DOHH2 (cell line): ENCODE results near the gene AFF1.

Experiments used
- H3F3A ChIP-seq: fragments of 200-600 bp; sonication (generic), shearing (Covaris generic); 2 replicates; pipeline ENCODE4 v1.6.0; 2016; ENCODE audit warnings: antibody characterized with exemption, mild to moderate bottlenecking; ENCODE audit not compliant: control insufficient read depth, insufficient read depth
- H3K27ac ChIP-seq: fragments of 200-600 bp; sonication (generic); 2 replicates; pipeline ENCODE4 v1.5.1; 2014; ENCODE audit warnings: low read depth, mild to moderate bottlenecking, low read length, moderate library complexity
- H3K27me3 ChIP-seq: fragments of 200-600 bp; sonication (generic); 2 replicates; pipeline ENCODE4 v1.6.1; 2014; ENCODE audit warnings: mild to moderate bottlenecking, low read length, mixed read lengths; ENCODE audit not compliant: control insufficient read depth
- H3K36me3 ChIP-seq: fragments of 200-600 bp; sonication (generic); 2 replicates; pipeline ENCODE4 v1.6.1; 2014; ENCODE audit warnings: mild to moderate bottlenecking, low read length, moderate library complexity, mixed read lengths; ENCODE audit not compliant: control insufficient read depth
- H3K4me1 ChIP-seq: fragments of 200-600 bp; sonication (generic); 2 replicates; pipeline ENCODE4 v1.6.1; 2014; ENCODE audit warnings: mild to moderate bottlenecking, low read length, mixed read lengths; ENCODE audit not compliant: control insufficient read depth
- H3K4me2 ChIP-seq: fragments of 200-600 bp; sonication (generic); 2 replicates; pipeline ENCODE4 v1.6.0; 2014; ENCODE audit warnings: mild to moderate bottlenecking, low read length, moderate library complexity
- H3K4me3 ChIP-seq: fragments of 200-600 bp; sonication (generic); 2 replicates; pipeline ENCODE4 v1.5.1; 2014; ENCODE audit warnings: mild to moderate bottlenecking, low read length, mixed read lengths
- H3K79me2 ChIP-seq: fragments of 200-600 bp; sonication (generic); 2 replicates; pipeline ENCODE4 v1.6.1; 2014; ENCODE audit warnings: mild to moderate bottlenecking, low read length, mixed read lengths; ENCODE audit not compliant: control insufficient read depth
- H3K9me2 ChIP-seq: fragments of 200-600 bp; sonication (generic); replicated peaks from 2 replicates; pipeline ENCODE4 v1.6.1; 2014; ENCODE audit warnings: mild to moderate bottlenecking, low read length, mixed read lengths; ENCODE audit not compliant: control insufficient read depth
- H3K9me3 ChIP-seq: fragments of 200-600 bp; sonication (generic); 2 replicates; pipeline ENCODE4 v1.6.1; 2014; ENCODE audit warnings: antibody characterized with exemption, low read length, mixed read lengths; ENCODE audit not compliant: control insufficient read depth, insufficient read depth
- H4K20me1 ChIP-seq: fragments of 200-600 bp; sonication (generic); 2 replicates; pipeline ENCODE4 v1.6.0; 2014; ENCODE audit warnings: low read depth, mild to moderate bottlenecking, antibody characterized with exemption, low read length, moderate library complexity; ENCODE audit not compliant: control insufficient read depth, insufficient read depth
- EZH2phosphoT487 ChIP-seq: fragments of 200-600 bp; sonication (generic); IDR thresholded peaks from 2 replicates; pipeline ENCODE4 v1.6.1; 2017; ENCODE audit warnings: borderline replicate concordance, mild to moderate bottlenecking, antibody characterized with exemption, low read length, moderate library complexity, mixed read lengths
- TF ChIP-seq, protein P1 (sequence below): fragments of 200-600 bp; sonication (generic); IDR thresholded peaks from one replicate; pipeline ENCODE4 v1.5.1; 2014; ENCODE audit warnings: antibody characterized with exemption, mild to moderate bottlenecking, low read depth, low read length; ENCODE audit not compliant: poor library complexity, severe bottlenecking

AFF1 gene

DNA sequence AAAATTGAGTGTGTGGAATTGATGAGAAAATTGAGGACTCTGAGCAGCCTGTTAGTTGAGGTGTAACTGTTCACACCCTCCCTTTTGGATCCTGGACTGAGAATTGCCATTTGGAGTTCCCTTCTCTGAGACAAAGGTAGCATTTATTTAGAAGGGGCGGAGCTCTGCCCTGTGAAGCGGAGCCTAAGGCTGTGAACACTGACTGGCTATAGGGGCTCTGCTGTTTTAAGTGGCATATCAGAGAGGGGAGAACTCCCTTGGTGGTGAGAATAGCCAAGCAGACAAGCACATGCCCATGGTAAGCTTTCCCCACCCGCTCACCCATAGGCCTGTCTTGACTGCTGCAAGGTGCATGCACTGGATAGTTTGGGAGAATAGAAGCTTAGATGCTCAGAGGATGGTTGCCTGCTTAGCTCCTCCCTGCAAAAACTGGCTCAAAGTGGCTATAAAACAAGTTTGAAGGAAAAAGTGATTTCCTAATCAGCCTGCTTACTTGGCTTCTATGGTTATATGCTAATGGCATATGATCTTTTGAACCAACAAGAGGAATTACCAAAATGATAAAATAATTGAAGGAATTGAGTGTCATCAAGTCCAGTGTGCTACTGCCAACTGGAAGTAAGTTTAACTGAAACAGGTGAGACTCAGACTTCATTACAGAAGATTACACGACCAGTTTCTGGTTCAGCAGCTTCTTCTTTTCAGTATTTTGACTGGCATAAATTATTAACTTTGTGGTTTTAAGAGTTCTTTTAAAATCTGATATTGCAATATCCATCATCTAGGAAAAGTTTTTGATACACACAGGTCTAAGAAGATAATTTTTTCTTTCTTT, 108.4 kb downstream of the AFF1 start:
- peaks cover 4% of the 10 kb centered on the region; the same call in 1 of the 2 replicates for H3F3A ChIP-seq
- H4K20me1 ChIP-seq, result no peaks in the 10 kb centered on the region
- no peak for TF ChIP-seq EZH2phosphoT487
- TF ChIP-seq, protein P1, sequence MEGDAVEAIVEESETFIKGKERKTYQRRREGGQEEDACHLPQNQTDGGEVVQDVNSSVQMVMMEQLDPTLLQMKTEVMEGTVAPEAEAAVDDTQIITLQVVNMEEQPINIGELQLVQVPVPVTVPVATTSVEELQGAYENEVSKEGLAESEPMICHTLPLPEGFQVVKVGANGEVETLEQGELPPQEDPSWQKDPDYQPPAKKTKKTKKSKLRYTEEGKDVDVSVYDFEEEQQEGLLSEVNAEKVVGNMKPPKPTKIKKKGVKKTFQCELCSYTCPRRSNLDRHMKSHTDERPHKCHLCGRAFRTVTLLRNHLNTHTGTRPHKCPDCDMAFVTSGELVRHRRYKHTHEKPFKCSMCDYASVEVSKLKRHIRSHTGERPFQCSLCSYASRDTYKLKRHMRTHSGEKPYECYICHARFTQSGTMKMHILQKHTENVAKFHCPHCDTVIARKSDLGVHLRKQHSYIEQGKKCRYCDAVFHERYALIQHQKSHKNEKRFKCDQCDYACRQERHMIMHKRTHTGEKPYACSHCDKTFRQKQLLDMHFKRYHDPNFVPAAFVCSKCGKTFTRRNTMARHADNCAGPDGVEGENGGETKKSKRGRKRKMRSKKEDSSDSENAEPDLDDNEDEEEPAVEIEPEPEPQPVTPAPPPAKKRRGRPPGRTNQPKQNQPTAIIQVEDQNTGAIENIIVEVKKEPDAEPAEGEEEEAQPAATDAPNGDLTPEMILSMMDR, result no peak
- peaks cover 28% of the 10 kb centered on the region for H3K79me2 ChIP-seq
- peaks cover 5% of the 10 kb centered on the region; the same call in 1 of the 2 replicates for H3K36me3 ChIP-seq
- H3K9me3 ChIP-seq, result no peaks in the 10 kb centered on the region
- no peaks in the 10 kb centered on the region for H3K9me2 ChIP-seq
- H3K27ac ChIP-seq, result no peak overlapping the region
- no peaks in the 10 kb centered on the region for H3K27me3 ChIP-seq
- H3K4me1 ChIP-seq, result peaks cover 27% of the 10 kb centered on the region
- H3K4me3 ChIP-seq, result no peak overlapping the region
- H3K4me2 ChIP-seq, result no peak overlapping the region

GRCh38 chr4:87044511-87045233, 109.9 kb downstream of the AFF1 start:
- no peaks in the 10 kb centered on the region for H4K20me1 ChIP-seq

GRCh38 chr4:87045234-87045558, 110.4 kb downstream of the AFF1 start:
- peaks cover 15% of the 10 kb centered on the region for H3K4me1 ChIP-seq
- H3K4me2 ChIP-seq, result no peak overlapping the region
- no peaks in the 10 kb centered on the region for H3K9me2 ChIP-seq
- H3F3A ChIP-seq, result 0 out of 2 replicates have a peak, but pooled peaks cover 4% of the 10 kb centered on the region
- H3K27ac ChIP-seq, result no peak overlapping the region
- peaks cover 12% of the 10 kb centered on the region for H3K79me2 ChIP-seq
- H3K9me3 ChIP-seq, result no peaks in the 10 kb centered on the region
- no peak overlapping the region for H3K4me3 ChIP-seq
- H4K20me1 ChIP-seq, result no peaks in the 10 kb centered on the region
- peaks cover 5% of the 10 kb centered on the region; the same call in 1 of the 2 replicates for H3K36me3 ChIP-seq
- TF ChIP-seq, protein P1, result no peak
- no peak for TF ChIP-seq EZH2phosphoT487
- no peaks in the 10 kb centered on the region for H3K27me3 ChIP-seq

More at GRCh38 chr4:87044511-87045233, 109.9 kb downstream of the AFF1 start:
- Histone ChIP-seq H3K4me3 (no peak overlapping the region), H3F3A (0 out of 2 replicates have a peak, but pooled peaks cover 4% of the 10 kb centered on the region), H3K9me2 (no peaks in the 10 kb centered on the region), H3K27ac (no peak overlapping the region), H3K79me2 (peaks cover 15% of the 10 kb centered on the region), H3K4me1 (peaks cover 15% of the 10 kb centered on the region), H3K27me3 (no peaks in the 10 kb centered on the region), H3K36me3 (peaks cover 5% of the 10 kb centered on the region; the same call in 1 of the 2 replicates), H3K9me3 (no peaks in the 10 kb centered on the region), H3K4me2 (no peak overlapping the region)
- TF ChIP-seq, protein P1, result no peak
- TF ChIP-seq EZH2phosphoT487, result no peak
